Measurements from ENCODE around the gene SMIM32.

SMIM32 gene

GRCh38 chr5:136192526-136193321 is at the start of gene SMIM32:
SMIM32 (minus strand) TSS chr5:136193162; CDS start chr5:136192524, 638 bp downstream.
- DNase-seq, result no peak

- no peak for DNase-seq
These were observed 49.6 kb upstream of the SMIM32 start for GRCh38 chr5:136242611-136243010.

- DNase-seq, result no peak
These were observed 49.2 kb upstream of the SMIM32 start for GRCh38 chr5:136242136-136242535.

- no peak for DNase-seq
These were observed 47.9 kb upstream of the SMIM32 start for GRCh38 chr5:136240894-136241293.

- no peak for DNase-seq
These were observed 43.6 kb upstream of the SMIM32 start for GRCh38 chr5:136236479-136237083.

GRCh38 chr5:136235321-136235720 is 42.4 kb upstream of the SMIM32 start:
- DNase-seq, result no peak

- no peak for DNase-seq
These were observed 39.4 kb upstream of the SMIM32 start for GRCh38 chr5:136232316-136232715.

GRCh38 chr5:136230176-136230575 is 37.2 kb upstream of the SMIM32 start:
- no peak for DNase-seq

- DNase-seq, result no peak
These were observed 35.3 kb upstream of the SMIM32 start for GRCh38 chr5:136228136-136228757.

GRCh38 chr5:136226401-136226800 is 33.4 kb upstream of the SMIM32 start:
- DNase-seq, result no peak

- DNase-seq, result no peak
These were observed 32.8 kb upstream of the SMIM32 start for GRCh38 chr5:136225796-136226195.

- DNase-seq, result no peak
These were observed 29.7 kb upstream of the SMIM32 start for GRCh38 chr5:136222580-136223235.

GRCh38 chr5:136221340-136221739 is 28.4 kb upstream of the SMIM32 start:
- no peak for DNase-seq

GRCh38 chr5:136216230-136216629 is 23.3 kb upstream of the SMIM32 start:
- DNase-seq, result no peak

GRCh38 chr5:136215812-136216211 is 22.9 kb upstream of the SMIM32 start:
- no peak for DNase-seq

- DNase-seq, result no peak
These were observed 21.0 kb upstream of the SMIM32 start for GRCh38 chr5:136213919-136214493.

GRCh38 chr5:136212252-136212721 is 19.3 kb upstream of the SMIM32 start:
- DNase-seq, result peak; percentile 44

GRCh38 chr5:136211282-136212040 is 18.5 kb upstream of the SMIM32 start:
- DNase-seq, result no peak

- DNase-seq, result no peak
These were observed 17.3 kb upstream of the SMIM32 start for GRCh38 chr5:136210259-136210658.

GRCh38 chr5:136209346-136209910 is 16.5 kb upstream of the SMIM32 start:
- DNase-seq, result no peak

GRCh38 chr5:136208916-136209315 is 16.0 kb upstream of the SMIM32 start:
- no peak for DNase-seq

GRCh38 chr5:136207631-136208030 is 14.7 kb upstream of the SMIM32 start:
- no peak for DNase-seq
